Tibial nerve (tissue), 4 donors: ENCODE measurements around the gene CTBP1.

Source experiments
- CTCF ChIP-seq, 5 experiments: fragments of 200-600 bp in 3 of 5; fragments of 450-650 bp in 2 of 5; sonication (generic) in 3 of 5; IDR thresholded peaks; one replicate each; pipeline ENCODE4 v1.5.1; 2016 to 2019; ENCODE audit warnings: antibody characterized with exemption in 5 of 5, mild to moderate bottlenecking in 3 of 5, moderate library complexity in 2 of 5
- EP300 ChIP-seq, 2 donors: sonication (generic); formaldehyde crosslinking; IDR thresholded peaks; one replicate each; pipeline ENCODE4 v1.6.1; 2017; ENCODE audit warnings: antibody characterized with exemption in 2 of 2, mild to moderate bottlenecking in 1 of 2
- POLR2A ChIP-seq, 2 donors: fragments of 450-650 bp; IDR thresholded peaks; one replicate each; pipeline ENCODE4 v1.6.1; 2017; ENCODE audit warnings: antibody characterized with exemption in 2 of 2, mild to moderate bottlenecking in 2 of 2, moderate library complexity in 2 of 2

- TF ChIP-seq CTCF (IDR thresholded peaks at IDR 0.05) (no peak), POLR2A (IDR thresholded peaks at IDR 0.05) (no peak), EP300 (IDR thresholded peaks at IDR 0.05) (no peak)
Measured at GRCh38 chr4:1276984-1277383, 28.1 kb upstream of the CTBP1 start.
